IMR-90 (cell line): ENCODE measurements around the gene ZNF546. TPM values are rescaled to one million over a fixed set of nuclear protein-coding genes. Genes with fewer than 3 reads are reported as not detected.

Source experiments
- ATAC-seq: fragments of 200-7000 bp; cut with Tn5 transposase; 2 replicates; pipeline ENCODE4 v1.9.1; 2020; ENCODE audit warnings: low read depth, mild to moderate bottlenecking, moderate library complexity
- BruUV-seq: library from RNA; stranded (reverse); fragments of 400-500 nt; replicated peaks from 2 replicates; lab custom pipeline; 2021; lab: Mats Ljungman, UMichigan
- CTCF ChIA-PET: fragments of 300-600 bp; formaldehyde crosslinking; extraction: SDS; loops from one replicate; lab custom pipeline; 2021; ENCODE audit warnings: antibody characterized with exemption; lab: Yijun Ruan, JAX
- POLR2A ChIA-PET: fragments of 300-600 bp; sonication (Branson Sonifier 250); formaldehyde crosslinking; loops from one replicate; lab custom pipeline; 2022; ENCODE audit warnings: antibody characterized with exemption; ENCODE audit not compliant: unreplicated experiment; lab: Charles Lee
- DNase-seq: peaks from one replicate; pipeline ENCODE4 v3.0.0; 2013
- H2AFZ ChIP-seq: replicated peaks from 2 replicates; pipeline ENCODE3; 2013; ENCODE audit warnings: low read length, mild to moderate bottlenecking; ENCODE audit not compliant: poor library complexity
- H2AK5ac ChIP-seq: 2 replicates; pipeline ENCODE4 v1.6.1; 2013; ENCODE audit warnings: low read depth, low read length, inconsistent platforms
- H2AK9ac ChIP-seq: replicated peaks from 2 replicates; pipeline ENCODE3; 2013; ENCODE audit warnings: mild to moderate bottlenecking, low read depth, low read length, moderate library complexity; ENCODE audit not compliant: poor library complexity
- H2BK120ac ChIP-seq: 2 replicates; pipeline ENCODE4 v1.6.1; 2013; ENCODE audit warnings: low read depth, low read length, inconsistent platforms
- H2BK15ac ChIP-seq: 3 replicates; pipeline ENCODE4 v1.6.1; 2013; ENCODE audit warnings: low read depth, low read length, inconsistent platforms
- H2BK20ac ChIP-seq: 2 replicates; pipeline ENCODE4 v1.6.1; 2013; ENCODE audit warnings: low read depth, mild to moderate bottlenecking, inconsistent platforms, low read length, moderate library complexity
- H2BK5ac ChIP-seq: 2 replicates; pipeline ENCODE4 v1.6.1; 2013; ENCODE audit warnings: mild to moderate bottlenecking, low read depth, low read length, inconsistent platforms; ENCODE audit not compliant: poor library complexity, severe bottlenecking
- H3K14ac ChIP-seq: replicated peaks from 2 replicates; pipeline ENCODE4 v1.6.1; 2013; ENCODE audit warnings: low read depth, low read length, inconsistent platforms
- H3K18ac ChIP-seq: 2 replicates; pipeline ENCODE4 v1.6.1; 2013; ENCODE audit warnings: low read depth, low read length, control low read depth
- H3K23ac ChIP-seq: 2 replicates; pipeline ENCODE4 v1.6.1; 2013; ENCODE audit warnings: low read depth, low read length, inconsistent platforms
- H3K27ac ChIP-seq: 2 replicates; pipeline ENCODE4 v1.5.1; 2013; ENCODE audit warnings: mild to moderate bottlenecking, control low read depth, low read length; ENCODE audit not compliant: insufficient read depth
- H3K27me3 ChIP-seq: 2 replicates; pipeline ENCODE4 v1.6.1; 2013; ENCODE audit warnings: low read length; ENCODE audit not compliant: control insufficient read depth, insufficient read depth
- H3K36me3 ChIP-seq: 2 replicates; pipeline ENCODE4 v1.6.1; 2013; ENCODE audit warnings: low read length, mixed read lengths; ENCODE audit not compliant: control insufficient read depth, insufficient read depth
- H3K4ac ChIP-seq: 2 replicates; pipeline ENCODE4 v1.6.1; 2013; ENCODE audit warnings: low read depth, low read length, inconsistent platforms
- H3K4me1 ChIP-seq: 2 replicates; pipeline ENCODE4 v1.6.1; 2013; ENCODE audit warnings: low read length, mixed read lengths; ENCODE audit not compliant: control insufficient read depth, insufficient read depth
- H3K4me2 ChIP-seq: 2 replicates; pipeline ENCODE4 v1.6.1; 2013; ENCODE audit warnings: low read depth, mild to moderate bottlenecking, control low read depth, low read length, moderate library complexity
- H3K4me3 ChIP-seq: 2 replicates; pipeline ENCODE4 v1.5.1; 2013; ENCODE audit warnings: low read depth, mild to moderate bottlenecking, control low read depth, low read length, moderate library complexity; ENCODE audit not compliant: insufficient read depth
- H3K56ac ChIP-seq: 2 replicates; pipeline ENCODE4 v1.6.1; 2013; ENCODE audit warnings: low read length, inconsistent platforms; ENCODE audit not compliant: insufficient read depth; ENCODE audit errors: extremely low read depth
- H3K79me1 ChIP-seq, 2 experiments: 2 replicates each; pipeline ENCODE4 v1.6.1; 2013; ENCODE audit warnings: low read length in 2 of 2, inconsistent platforms in 1 of 2, low read depth in 1 of 2
- H3K9ac ChIP-seq: 2 replicates; pipeline ENCODE4 v1.6.1; 2013; ENCODE audit warnings: low read depth, low read length, control low read depth
- H3K9me1 ChIP-seq: 2 replicates; pipeline ENCODE4 v1.6.1; 2013; ENCODE audit warnings: low read length, inconsistent platforms; ENCODE audit not compliant: insufficient read depth
- H3K9me3 ChIP-seq: 2 replicates; pipeline ENCODE4 v1.6.1; 2013; ENCODE audit warnings: low read length; ENCODE audit not compliant: control insufficient read depth, insufficient read depth
- H4K20me1 ChIP-seq: 2 replicates; pipeline ENCODE4 v1.6.1; 2013; ENCODE audit warnings: low read length, inconsistent platforms; ENCODE audit not compliant: insufficient read depth
- H4K5ac ChIP-seq: 2 replicates; pipeline ENCODE4 v1.6.1; 2013; ENCODE audit warnings: mild to moderate bottlenecking, low read depth, low read length, control low read depth
- H4K8ac ChIP-seq, 2 experiments: 2 replicates each; pipeline ENCODE4 v1.6.1; 2013; ENCODE audit warnings: low read depth in 2 of 2, low read length in 2 of 2, control low read depth in 1 of 2, inconsistent platforms in 1 of 2
- H4K91ac ChIP-seq: 2 replicates; pipeline ENCODE4 v1.6.1; 2013; ENCODE audit warnings: low read depth, low read length, inconsistent platforms; ENCODE audit not compliant: insufficient read depth
- MAZ ChIP-seq: IDR thresholded peaks from 2 replicates; pipeline ENCODE4 v1.6.1; 2012; ENCODE audit warnings: low read depth, mild to moderate bottlenecking, low read length, improper control_type of control experiment, moderate library complexity, borderline replicate concordance
- MXI1 ChIP-seq: IDR thresholded peaks from 2 replicates; pipeline ENCODE4 v1.6.1; 2012; ENCODE audit warnings: low read depth, mild to moderate bottlenecking, low read length, moderate library complexity, borderline replicate concordance
- RCOR1 ChIP-seq: IDR thresholded peaks from 2 replicates; pipeline ENCODE4 v1.6.1; 2012; ENCODE audit warnings: mild to moderate bottlenecking, low read length, improper control_type of control experiment; ENCODE audit not compliant: insufficient replicate concordance
- SMC3 ChIP-seq: fragments of 150-350 bp; IDR thresholded peaks from 2 replicates; pipeline ENCODE4 v1.6.1; 2016; ENCODE audit warnings: low read depth, mild to moderate bottlenecking, antibody characterized with exemption, low read length, moderate library complexity
- WGBS, 2 experiments: methylation state at CpG; one replicate each; pipeline versions ENCODE4 v1.1.5 to v1.1.7; 2013; ENCODE audit warnings: missing lambda C conversion rate in 2 of 2; ENCODE audit not compliant: insufficient read length in 1 of 2; ENCODE audit errors: extremely low coverage in 2 of 2; 5-methylcytosine and 5-hydroxymethylcytosine counted together
- dilution Hi-C: fragments of 300-500 bp; cut with HindIII; formaldehyde crosslinking; loops from one replicate; pipeline ENCODE4 v1.14.3; 2018; ENCODE audit warnings: low sequenced_read_pairs; ENCODE audit not compliant: unreplicated experiment
- in situ Hi-C: fragments of 300-500 bp; cut with MboI; formaldehyde crosslinking; loops from 3 replicates; pipeline ENCODE4 v1.14.3; 2019; ENCODE audit warnings: low sequenced_read_pairs, inconsistent platforms, mixed read lengths
- intact Hi-C: fragments of 100-400 bp; cut with micrococcal nuclease; formaldehyde crosslinking; loops from 2 replicates; pipeline ENCODE4 v1.10.0; 2022
- polyA plus RNA-seq, 3 experiments: library from polyadenylated mRNA; depleted of rRNA; stranded (reverse); fragments of >200 nt; gene quantifications; 2 replicates each; pipeline ENCODE4 v1.2.3, GENCODE V29; 2012; ENCODE audit warnings: low replicate concordance in 1 of 3
- total RNA-seq: library from RNA; depleted of rRNA; stranded (reverse); fragments of >200 nt; gene quantifications from 2 replicates; pipeline ENCODE4 v1.2.3, GENCODE V29; 2012

Gene ZNF546
- total and polyA plus RNA-seq, 2 of the 4 experiments (the other 2 are of a cell fraction): 1.6 to 6.5 TPM

GRCh38 chr19:40025938-40026596, 29.2 kb downstream of the ZNF546 start:
- Histone ChIP-seq H4K20me1 (no peaks in the 10 kb centered on the region), H3K9me1 (no peaks in the 10 kb centered on the region), H2AK9ac (no peak overlapping the region), H3K56ac (no peak overlapping the region), H3K4ac (no peak overlapping the region), H2BK120ac (no peak overlapping the region), H2BK5ac (no peak overlapping the region), H3K9ac (no peak overlapping the region), H4K91ac (no peak overlapping the region), H4K5ac (no peak overlapping the region), H3K4me1 (no peaks in the 10 kb centered on the region), H2BK15ac (no peak overlapping the region), H3K18ac (no peak overlapping the region), H3K9me3 (peaks cover 53% of the 10 kb centered on the region), H3K4me2 (no peak overlapping the region), H2BK20ac (no peak overlapping the region), H3K79me1 (no peaks in the 10 kb centered on the region), H4K8ac (no peak overlapping the region), H3K36me3 (no peaks in the 10 kb centered on the region; the same call in 1 of the 2 replicates), H3K14ac (no peak overlapping the region), H3K23ac (no peak overlapping the region), H3K27me3 (no peaks in the 10 kb centered on the region), H3K27ac (no peak overlapping the region), H2AK5ac (no peak overlapping the region), H3K4me3 (no peak overlapping the region), H2AFZ (no peak overlapping the region)
- POLR2A ChIA-PET: no interaction called here
- dilution Hi-C loops: no loop called here
- intact Hi-C loops: no loop called here
- WGBS, 2 experiments: no CpG with 5 or more reads among the region's 4 CpGs
- no TSS peak for BruUV-seq
- no peak for TF ChIP-seq RCOR1
- no peak for TF ChIP-seq SMC3
- TF ChIP-seq MXI1: no peak
- TF ChIP-seq MAZ: no peak
- ATAC-seq: no peak
- in situ Hi-C loops: no loop called here
- DNase-seq: no peak
- CTCF ChIA-PET: no interaction called here
